Measurements from ENCODE around the gene OCLN.
"Not testable (repeated sequence)": the region's sequence is repeated elsewhere in the genome, so short reads cannot be mapped to it uniquely, and the experiment has no call there.

The OCLN gene, protein sequence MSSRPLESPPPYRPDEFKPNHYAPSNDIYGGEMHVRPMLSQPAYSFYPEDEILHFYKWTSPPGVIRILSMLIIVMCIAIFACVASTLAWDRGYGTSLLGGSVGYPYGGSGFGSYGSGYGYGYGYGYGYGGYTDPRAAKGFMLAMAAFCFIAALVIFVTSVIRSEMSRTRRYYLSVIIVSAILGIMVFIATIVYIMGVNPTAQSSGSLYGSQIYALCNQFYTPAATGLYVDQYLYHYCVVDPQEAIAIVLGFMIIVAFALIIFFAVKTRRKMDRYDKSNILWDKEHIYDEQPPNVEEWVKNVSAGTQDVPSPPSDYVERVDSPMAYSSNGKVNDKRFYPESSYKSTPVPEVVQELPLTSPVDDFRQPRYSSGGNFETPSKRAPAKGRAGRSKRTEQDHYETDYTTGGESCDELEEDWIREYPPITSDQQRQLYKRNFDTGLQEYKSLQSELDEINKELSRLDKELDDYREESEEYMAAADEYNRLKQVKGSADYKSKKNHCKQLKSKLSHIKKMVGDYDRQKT

DNA sequence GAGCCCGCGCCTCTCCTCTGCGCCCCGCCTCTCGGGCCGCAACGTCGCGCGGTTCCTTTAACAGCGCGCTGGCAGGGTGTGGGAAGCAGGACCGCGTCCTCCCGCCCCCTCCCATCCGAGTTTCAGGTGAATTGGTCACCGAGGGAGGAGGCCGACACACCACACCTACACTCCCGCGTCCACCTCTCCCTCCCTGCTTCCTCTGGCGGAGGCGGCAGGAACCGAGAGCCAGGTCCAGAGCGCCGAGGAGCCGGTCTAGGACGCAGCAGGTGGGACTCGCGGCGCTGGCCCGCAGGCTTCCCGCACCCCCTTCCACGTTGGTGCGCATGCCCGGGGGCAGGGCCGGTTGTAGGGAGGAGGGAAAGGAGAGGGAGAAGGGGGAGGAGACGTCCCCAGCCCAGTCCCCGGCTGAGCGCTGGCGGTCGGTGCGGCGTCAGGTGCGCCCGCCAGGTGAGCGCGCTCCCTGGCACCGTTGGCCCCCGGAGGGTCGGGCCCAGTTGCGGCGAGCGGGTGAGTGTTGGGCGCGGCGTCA is at the start of gene OCLN:
Gene OCLN (plus strand): TSS at position 400 of the 532 bp plus-strand sequence. CDS start 11,455 bp downstream, outside the sequence.
- H3K9me3 ChIP-seq: no peaks in the 10 kb centered on the region
- peaks cover 21 to 32% of the 10 kb centered on the region in 2 experiments for H3K4me1 ChIP-seq (ENCODE audit: control insufficient read depth in 1 of 2, insufficient read depth in 1 of 2, low read depth in 1 of 2, low read length in 1 of 2)
- peaks cover 35% of the 10 kb centered on the region for H3K27me3 ChIP-seq
- no peaks in the 10 kb centered on the region for H3K36me3 ChIP-seq
- H3K4me3 ChIP-seq (ENCODE audit: low read depth in 1 of 2, low read length in 1 of 2): peak within 1 kb of the TSS; percentile 67 to 79
- H3K27ac ChIP-seq: no peak within 1 kb of the TSS
- TF ChIP-seq, protein P1, sequence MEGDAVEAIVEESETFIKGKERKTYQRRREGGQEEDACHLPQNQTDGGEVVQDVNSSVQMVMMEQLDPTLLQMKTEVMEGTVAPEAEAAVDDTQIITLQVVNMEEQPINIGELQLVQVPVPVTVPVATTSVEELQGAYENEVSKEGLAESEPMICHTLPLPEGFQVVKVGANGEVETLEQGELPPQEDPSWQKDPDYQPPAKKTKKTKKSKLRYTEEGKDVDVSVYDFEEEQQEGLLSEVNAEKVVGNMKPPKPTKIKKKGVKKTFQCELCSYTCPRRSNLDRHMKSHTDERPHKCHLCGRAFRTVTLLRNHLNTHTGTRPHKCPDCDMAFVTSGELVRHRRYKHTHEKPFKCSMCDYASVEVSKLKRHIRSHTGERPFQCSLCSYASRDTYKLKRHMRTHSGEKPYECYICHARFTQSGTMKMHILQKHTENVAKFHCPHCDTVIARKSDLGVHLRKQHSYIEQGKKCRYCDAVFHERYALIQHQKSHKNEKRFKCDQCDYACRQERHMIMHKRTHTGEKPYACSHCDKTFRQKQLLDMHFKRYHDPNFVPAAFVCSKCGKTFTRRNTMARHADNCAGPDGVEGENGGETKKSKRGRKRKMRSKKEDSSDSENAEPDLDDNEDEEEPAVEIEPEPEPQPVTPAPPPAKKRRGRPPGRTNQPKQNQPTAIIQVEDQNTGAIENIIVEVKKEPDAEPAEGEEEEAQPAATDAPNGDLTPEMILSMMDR (IDR thresholded peaks at IDR 0.05): no peak

DNA sequence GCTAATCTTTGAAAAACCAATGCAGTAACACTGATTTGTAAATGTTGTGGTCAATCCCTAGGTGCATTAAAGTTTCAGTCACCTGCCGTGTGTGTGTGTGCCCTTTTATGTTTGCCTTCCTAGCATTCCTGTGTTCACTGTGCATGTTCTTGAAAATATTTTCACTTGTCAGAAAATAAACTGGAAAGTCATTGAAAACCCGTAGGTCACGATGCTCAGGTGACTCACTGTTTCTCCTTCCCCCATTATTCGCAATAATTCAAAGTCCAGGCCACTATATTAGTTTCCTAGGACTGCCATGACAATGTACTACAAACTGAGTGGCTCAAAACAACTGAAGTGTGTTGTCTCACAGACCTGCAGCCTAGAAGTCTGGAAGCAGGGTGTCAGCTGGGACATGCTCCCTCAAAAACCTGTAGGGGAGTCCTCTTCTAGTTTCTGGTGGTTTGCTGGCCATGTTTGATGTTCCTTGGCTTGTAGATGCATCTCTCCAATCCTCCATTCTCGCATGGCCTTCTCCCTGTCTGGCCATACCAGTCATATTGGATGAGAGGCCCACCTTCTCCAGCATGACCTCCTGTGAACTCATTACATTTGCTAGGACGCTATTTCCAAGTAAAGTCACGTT is 48.3 kb upstream of the OCLN start:
- no peaks in the 10 kb centered on the region for H3K27me3 ChIP-seq
- H3K4me3 ChIP-seq (ENCODE audit: low read depth in 1 of 2, low read length in 1 of 2): no peak overlapping the region
- no peaks in the 10 kb centered on the region for H3K4me1 ChIP-seq (ENCODE audit: control insufficient read depth in 1 of 2, insufficient read depth in 1 of 2, low read depth in 1 of 2, low read length in 1 of 2)
- H3K36me3 ChIP-seq: no peaks in the 10 kb centered on the region
- TF ChIP-seq, protein P1 (IDR thresholded peaks at IDR 0.05): no peak
- H3K9me3 ChIP-seq: no peaks in the 10 kb centered on the region
- H3K27ac ChIP-seq: no peak overlapping the region

DNA sequence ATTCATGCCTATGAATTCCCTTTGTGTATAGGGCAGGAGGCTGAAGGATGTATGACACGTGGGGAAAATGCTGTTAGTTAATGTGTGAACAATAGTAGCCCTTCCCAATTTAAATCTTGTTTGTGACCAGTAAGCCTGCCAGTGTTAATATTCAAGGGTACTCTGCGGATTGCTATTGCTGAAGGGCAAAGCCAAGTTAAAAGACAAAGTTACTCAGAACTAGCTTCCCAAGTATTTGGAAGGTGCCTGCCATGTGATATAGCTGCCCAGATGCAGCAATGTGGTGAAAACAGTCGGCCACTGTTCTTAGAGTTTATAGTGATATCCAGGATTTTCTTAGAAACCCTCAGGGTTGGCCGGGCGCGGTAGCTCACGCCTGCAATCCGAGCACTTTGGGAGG is 43.1 kb upstream of the OCLN start:
- no peak overlapping the region for H3K4me3 ChIP-seq (ENCODE audit: low read depth in 1 of 2, low read length in 1 of 2)
- no peaks in the 10 kb centered on the region for H3K27me3 ChIP-seq
- H3K9me3 ChIP-seq: no peaks in the 10 kb centered on the region
- no peaks in the 10 kb centered on the region for H3K4me1 ChIP-seq (ENCODE audit: control insufficient read depth in 1 of 2, insufficient read depth in 1 of 2, low read depth in 1 of 2, low read length in 1 of 2)
- H3K27ac ChIP-seq: no peak overlapping the region
- no peaks in the 10 kb centered on the region for H3K36me3 ChIP-seq
- TF ChIP-seq, protein P1 (IDR thresholded peaks at IDR 0.05): no peak

DNA sequence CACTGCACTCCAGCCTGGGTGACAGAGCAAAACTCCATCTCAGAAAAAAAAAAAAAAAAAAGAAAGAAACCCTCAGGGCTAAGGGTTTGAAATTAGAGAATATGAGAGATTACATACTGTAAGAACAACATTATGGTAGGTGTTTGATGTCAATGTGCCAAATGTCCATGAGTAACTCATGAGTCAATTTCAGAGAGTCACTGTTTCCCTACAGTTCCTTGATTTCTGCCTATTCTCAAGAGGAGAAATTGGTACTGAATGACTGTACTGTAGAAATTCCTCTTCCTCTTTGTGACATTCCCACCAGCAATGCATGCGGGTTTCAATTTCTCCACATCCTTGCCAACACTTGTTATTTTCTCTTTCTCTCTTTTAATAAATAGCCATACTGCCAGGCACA is 42.5 kb upstream of the OCLN start:
- H3K4me3 ChIP-seq (ENCODE audit: low read depth in 1 of 2, low read length in 1 of 2): no peak overlapping the region
- no peak overlapping the region for H3K27ac ChIP-seq

DNA sequence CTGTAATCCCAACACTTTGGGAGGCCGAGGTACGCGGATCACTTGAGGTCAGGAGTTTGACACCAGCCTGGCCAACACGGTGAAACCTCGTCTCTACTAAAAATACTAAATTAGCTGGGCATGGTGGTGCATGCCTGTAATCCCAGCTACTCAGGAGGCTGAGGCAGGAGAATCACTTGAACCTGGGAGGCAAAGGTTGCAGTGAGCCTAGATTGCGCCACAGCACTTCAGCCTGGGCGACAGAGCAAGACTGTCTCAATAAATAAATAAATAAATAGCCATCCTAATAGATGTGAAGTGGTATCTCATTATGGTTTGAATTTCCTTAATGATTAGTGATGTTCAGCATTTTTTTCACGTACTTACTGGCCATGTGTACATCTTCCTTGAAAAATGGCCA is 42.1 kb upstream of the OCLN start:
- H3K4me1 ChIP-seq (ENCODE audit: control insufficient read depth in 1 of 2, insufficient read depth in 1 of 2, low read depth in 1 of 2, low read length in 1 of 2); H3K4me3 ChIP-seq (ENCODE audit: low read depth in 1 of 2, low read length in 1 of 2); H3K27me3 ChIP-seq; H3K9me3 ChIP-seq; H3K36me3 ChIP-seq; H3K27ac ChIP-seq: not testable (repeated sequence)

More for the DNA sequence above, 42.5 kb upstream of the OCLN start:
- H3K36me3 ChIP-seq: no peaks in the 10 kb centered on the region
- no peaks in the 10 kb centered on the region for H3K4me1 ChIP-seq (ENCODE audit: control insufficient read depth in 1 of 2, insufficient read depth in 1 of 2, low read depth in 1 of 2, low read length in 1 of 2)
- H3K9me3 ChIP-seq: no peaks in the 10 kb centered on the region
- TF ChIP-seq, protein P1 (IDR thresholded peaks at IDR 0.05): no peak
- H3K27me3 ChIP-seq: no peaks in the 10 kb centered on the region
